Small intestine (tissue), 7 donors: ENCODE measurements around the gene SSH3. TPM values are rescaled to one million over a fixed set of nuclear protein-coding genes. Genes with fewer than 3 reads are reported as not detected.

Experiments
- DNase-seq, 2 donors: peaks; one replicate each; pipeline versions ENCODE4 v3.0.0 to v3.0.0-alpha.2; 2013
- FAIRE-seq: peaks from 2 replicates; lab custom pipeline; 2012; peaks lifted over from hg19 to GRCh38; lab: Jason Lieb, UNC
- H3K27ac ChIP-seq, 3 donors: one replicate each; pipeline ENCODE4 v1.5.1; 2013; ENCODE audit warnings: low read length in 2 of 3, mild to moderate bottlenecking in 2 of 3, control low read depth in 1 of 3, inconsistent platforms in 1 of 3, low read depth in 1 of 3, moderate library complexity in 1 of 3
- H3K27me3 ChIP-seq, 3 donors: one replicate each; pipeline ENCODE4 v1.6.1; 2013; ENCODE audit warnings: low read length in 3 of 3, inconsistent platforms in 1 of 3; ENCODE audit not compliant: control insufficient read depth in 3 of 3, insufficient read depth in 3 of 3
- H3K36me3 ChIP-seq, 3 donors: one replicate each; pipeline ENCODE4 v1.6.1; 2013; ENCODE audit warnings: low read length in 3 of 3, inconsistent platforms in 1 of 3, low read depth in 1 of 3, mild to moderate bottlenecking in 1 of 3, moderate library complexity in 1 of 3; ENCODE audit not compliant: control insufficient read depth in 3 of 3, insufficient read depth in 2 of 3
- H3K4me1 ChIP-seq, 3 donors: one replicate each; pipeline ENCODE4 v1.6.1; 2013; ENCODE audit warnings: low read length in 2 of 3, inconsistent platforms in 1 of 3, low read depth in 1 of 3, mild to moderate bottlenecking in 1 of 3, moderate library complexity in 1 of 3; ENCODE audit not compliant: control insufficient read depth in 3 of 3, insufficient read depth in 2 of 3
- H3K4me3 ChIP-seq, 3 donors: one replicate each; pipeline ENCODE4 v1.5.1; 2013; ENCODE audit warnings: low read length in 3 of 3, control low read depth in 1 of 3, inconsistent platforms in 1 of 3, low read depth in 1 of 3, mild to moderate bottlenecking in 1 of 3, moderate library complexity in 1 of 3
- H3K9me3 ChIP-seq, 2 donors: one replicate each; pipeline ENCODE4 v1.6.1; 2013; ENCODE audit warnings: low read depth in 1 of 2, low read length in 1 of 2; ENCODE audit not compliant: control insufficient read depth in 2 of 2, insufficient read depth in 1 of 2
- WGBS, 3 donors: extraction: QIAGEN DNeasy Blood & Tissue Kit; methylation state at CpG; one replicate each; pipeline ENCODE4 v1.1.7; 2013; 5-methylcytosine and 5-hydroxymethylcytosine counted together
- polyA plus RNA-seq, 4 donors: library from polyadenylated mRNA; stranded (reverse) in 3 of 4; unstranded in 1 of 4; fragments of 200-250 nt in 3 of 4; fragments of 120-200 nt in 1 of 4; gene quantifications; one replicate each; pipeline versions ENCODE4 v1.2.1 to v1.2.3, GENCODE V29; 2013
- donor health status: healthy with polysubstance abuse.
- donor health status: control.
- donor health status: control.
- donor health status: Bipolar disorder and iron deficiency.
- donor health status: healthy.

SSH3 gene
- polyA plus RNA-seq, 4 donors = 27.5 to 55.2 (median 32.7) TPM

DNA sequence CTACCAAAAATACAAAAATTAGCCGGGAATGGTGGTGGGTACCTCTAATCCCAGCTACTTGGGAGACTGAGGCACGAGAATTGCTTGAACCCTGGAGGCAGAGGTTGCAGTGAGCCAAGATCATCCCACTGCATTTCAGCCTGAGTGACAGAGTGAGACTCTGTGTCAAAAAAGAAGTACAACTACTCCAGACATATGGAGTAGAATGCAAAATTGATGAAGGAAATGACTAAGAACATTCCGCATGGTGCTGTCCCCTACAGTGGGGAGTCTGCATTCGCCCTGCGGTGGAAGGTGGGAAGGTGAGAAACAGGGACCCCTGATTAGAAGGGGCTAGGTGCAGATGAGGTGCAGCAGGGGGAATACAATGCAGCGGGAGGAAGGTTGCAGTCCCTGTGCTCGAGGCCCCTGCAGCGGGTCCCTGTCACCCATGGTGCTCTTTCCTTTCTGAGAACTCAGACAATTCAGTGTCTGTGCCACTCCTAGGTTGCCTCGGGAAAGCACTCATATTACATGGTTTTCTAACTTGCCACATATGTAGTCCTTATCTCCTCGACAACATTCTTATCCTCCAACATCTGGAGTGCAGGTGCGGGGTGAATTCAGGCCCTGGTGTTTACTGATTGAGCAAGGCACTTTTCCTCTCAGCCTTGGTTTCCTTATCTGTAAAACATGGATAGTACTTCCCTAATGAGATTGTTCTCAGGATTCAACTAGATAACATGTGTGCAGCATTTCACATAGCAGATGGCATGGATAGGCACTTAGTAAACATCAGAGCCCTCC, 44.8 kb downstream of the SSH3 start:
- 61 to 69% (median 63%) methylated on average over 11 of the region's 11 CpGs for WGBS, 3 donors
- H3K36me3 ChIP-seq = peaks cover 0 to 19% (median 0%) of the 10 kb centered on the region in 3 donors
- peak overlapping the region in 2 of 3 donors; percentile 3 to 73 for H3K27ac ChIP-seq
- FAIRE-seq (no peak), DNase-seq (peak; percentile 53 to 56)
- peaks cover 0 to 48% (median 6%) of the 10 kb centered on the region in 3 donors for H3K4me1 ChIP-seq
- no peaks in the 10 kb centered on the region for H3K9me3 ChIP-seq
- H3K4me3 ChIP-seq = no peak overlapping the region
- H3K27me3 ChIP-seq = no peaks in the 10 kb centered on the region

DNA sequence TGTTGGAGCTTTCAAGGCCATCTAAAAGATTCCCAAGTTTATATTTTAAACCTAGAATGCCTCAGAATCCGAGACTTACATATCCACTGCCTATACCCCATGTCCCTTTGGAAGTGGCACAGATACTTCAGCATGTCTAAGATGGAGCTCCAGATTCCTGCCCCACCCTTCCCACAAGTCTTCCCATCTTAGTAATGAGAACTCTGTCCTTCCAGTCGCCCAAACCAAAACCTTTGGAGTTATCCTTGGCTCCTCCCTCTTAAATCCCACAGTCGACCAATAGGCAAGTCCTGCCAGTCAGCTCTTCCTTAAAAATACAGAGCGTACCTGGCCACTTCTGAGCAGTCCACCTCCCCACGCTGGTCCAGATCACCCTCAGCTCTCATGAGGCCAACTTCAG, 45.7 kb downstream of the SSH3 start:
- FAIRE-seq = no peak
- H3K4me1 ChIP-seq = peaks cover 0 to 52% (median 6%) of the 10 kb centered on the region in 3 donors
- H3K27me3 ChIP-seq = no peaks in the 10 kb centered on the region
- H3K9me3 ChIP-seq = no peaks in the 10 kb centered on the region
- 68 to 76% (median 69%) methylated on average over 5 of the region's 5 CpGs for WGBS, 3 donors
- H3K4me3 ChIP-seq = no peak overlapping the region
- peaks cover 0 to 19% (median 0%) of the 10 kb centered on the region in 3 donors for H3K36me3 ChIP-seq
- no peak for DNase-seq
- peak overlapping the region in 1 of 3 donors; percentile 21 for H3K27ac ChIP-seq

DNA sequence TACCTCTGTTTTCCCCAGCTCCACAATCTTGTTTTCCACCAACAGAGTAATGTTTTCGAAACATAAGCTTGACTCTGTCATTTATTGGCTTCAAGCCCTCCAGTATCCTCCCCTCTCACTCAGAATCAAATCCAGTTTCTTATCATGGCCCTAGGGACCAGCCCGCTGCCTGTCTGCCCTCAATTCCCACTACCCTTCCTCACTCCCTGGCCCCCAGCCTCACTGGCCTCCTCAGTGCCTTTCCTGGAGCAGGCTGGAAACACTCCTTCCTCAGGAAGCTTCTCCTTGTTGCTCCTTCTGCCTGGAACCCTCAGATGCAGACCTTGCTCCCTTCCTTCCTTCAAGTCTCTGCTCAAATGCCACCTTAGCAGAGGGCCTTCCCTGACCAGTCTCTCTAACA, 46.1 kb downstream of the SSH3 start:
- DNase-seq (no peak), FAIRE-seq (no peak)
- WGBS, 3 donors = 89 to 98% (median 93%) methylated on average over 2 of the region's 2 CpGs
- Histone ChIP-seq H3K4me1 (peaks cover 0 to 56% (median 6%) of the 10 kb centered on the region in 3 donors), H3K9me3 (no peaks in the 10 kb centered on the region), H3K4me3 (no peak overlapping the region), H3K27me3 (no peaks in the 10 kb centered on the region), H3K36me3 (peaks cover 0 to 19% (median 0%) of the 10 kb centered on the region in 3 donors), H3K27ac (no peak overlapping the region)

DNA sequence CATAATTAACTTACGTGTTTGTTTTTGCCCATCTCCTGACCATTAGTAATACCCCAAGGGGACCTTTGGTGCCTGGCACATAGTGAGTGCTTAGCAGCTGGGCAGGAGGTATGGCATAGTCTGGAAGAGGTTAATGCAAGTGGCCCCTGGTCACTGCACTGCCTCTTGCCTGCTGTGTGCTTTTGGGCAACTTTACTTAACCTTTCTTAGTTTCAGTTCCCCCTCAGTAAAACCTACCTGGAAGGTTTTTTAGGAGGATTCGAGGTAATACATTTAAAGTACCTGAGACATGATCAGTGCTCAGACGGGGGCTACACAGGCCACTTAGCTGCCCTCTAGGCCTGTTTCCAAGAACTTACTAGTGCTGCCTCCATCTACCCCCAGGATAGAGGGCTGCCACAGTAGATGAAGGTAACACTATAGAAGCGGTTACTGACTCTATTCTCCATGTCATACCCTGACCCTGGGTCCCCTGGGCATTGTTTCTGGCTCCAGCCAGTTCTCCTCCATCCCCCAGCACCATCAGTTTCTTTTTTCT, 46.7 kb downstream of the SSH3 start:
- Histone ChIP-seq H3K4me3 (no peak overlapping the region), H3K4me1 (peaks cover 0 to 59% (median 6%) of the 10 kb centered on the region in 3 donors), H3K27me3 (no peaks in the 10 kb centered on the region), H3K36me3 (peaks cover 0 to 19% (median 0%) of the 10 kb centered on the region in 3 donors), H3K9me3 (no peaks in the 10 kb centered on the region), H3K27ac (no peak overlapping the region)
- WGBS, 3 donors = 82 to 92% (median 91%) methylated on average over 4 of the region's 4 CpGs
- FAIRE-seq (no peak), DNase-seq (no peak)

DNA sequence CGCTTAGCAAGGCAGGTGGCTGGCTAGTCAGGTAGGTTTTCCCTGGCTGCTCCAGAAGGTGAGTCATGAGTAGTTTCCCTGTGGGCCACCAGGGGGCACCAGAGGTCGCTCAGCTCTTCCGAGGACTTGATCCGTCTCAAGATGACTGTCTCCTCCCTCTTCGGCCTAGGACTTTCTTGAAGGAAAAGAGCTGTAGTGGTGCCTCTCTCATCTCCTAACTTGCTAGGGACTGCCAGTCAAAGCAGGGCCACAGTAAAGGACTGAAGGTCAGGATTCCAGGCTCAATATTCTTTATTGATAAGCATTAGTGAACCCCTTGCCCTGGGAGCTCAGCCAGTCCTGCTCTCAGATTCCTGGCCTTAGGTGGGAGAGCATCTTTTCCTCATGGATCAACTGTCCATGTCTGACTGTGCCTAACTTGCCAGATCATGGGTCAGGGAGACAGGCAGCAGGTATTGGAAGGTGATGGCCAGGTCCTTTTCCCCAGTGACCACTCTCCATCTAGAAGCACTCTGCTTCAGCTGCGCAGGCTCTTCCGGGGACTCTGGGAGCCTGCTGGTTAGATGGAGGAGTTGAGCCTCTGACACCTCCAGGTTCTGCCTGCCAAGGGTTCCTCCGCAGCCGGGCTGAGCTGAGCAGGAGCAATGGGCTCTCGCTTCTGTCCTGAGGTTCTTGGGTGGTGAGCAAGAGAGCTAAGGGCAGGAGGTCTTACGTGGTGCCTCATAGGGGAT, 48.1 kb downstream of the SSH3 start:
- DNase-seq (peak; percentile 86 to 92), FAIRE-seq (no peak)
- Histone ChIP-seq H3K36me3 (peaks cover 0 to 21% (median 0%) of the 10 kb centered on the region in 3 donors), H3K9me3 (no peaks in the 10 kb centered on the region), H3K27me3 (no peaks in the 10 kb centered on the region), H3K27ac (peak overlapping the region; percentile 35 to 77 (median 74)), H3K4me1 (peaks cover 4 to 60% (median 5%) of the 10 kb centered on the region in 3 donors), H3K4me3 (no peak overlapping the region)
- WGBS, 3 donors = 53 to 55% (median 53%) methylated on average over 11 of the region's 11 CpGs

DNA sequence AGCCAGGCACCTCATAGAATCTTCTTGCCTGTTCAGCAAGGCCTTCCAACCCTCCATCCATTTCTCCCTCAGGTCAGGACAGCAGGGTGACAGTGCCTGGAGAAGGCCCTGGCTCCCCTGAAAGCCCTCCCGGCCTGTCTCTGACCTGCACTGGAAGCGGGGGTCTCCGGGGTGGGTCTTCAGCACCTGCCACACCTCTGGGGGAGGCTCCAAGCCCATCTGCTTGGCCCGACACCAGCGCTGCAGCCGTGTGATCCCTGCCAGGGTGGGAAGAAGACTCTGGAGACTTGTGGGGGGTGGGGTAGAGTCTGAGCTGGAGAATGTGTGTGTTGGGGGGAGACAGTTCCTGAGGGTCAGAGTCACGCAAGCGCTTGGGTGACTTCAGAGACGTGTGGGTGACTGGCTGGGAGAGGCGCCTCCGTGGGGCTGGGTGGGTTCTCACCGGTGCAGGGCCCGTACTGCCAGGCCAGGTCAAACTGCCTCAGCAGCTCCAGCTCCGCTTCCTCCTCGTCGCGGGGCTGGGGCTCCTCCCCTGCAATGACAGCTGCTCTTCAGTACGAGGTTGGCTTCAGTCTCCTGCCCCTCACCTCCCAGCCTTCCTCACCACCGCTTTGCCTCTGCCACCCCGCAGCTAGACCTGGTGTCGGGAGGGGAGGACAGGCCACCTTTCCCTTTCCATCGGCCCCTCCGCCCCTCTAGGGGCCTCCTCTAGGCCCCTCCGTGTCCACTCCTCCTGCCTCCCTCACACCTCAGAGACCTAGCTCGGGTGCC, 49.4 kb downstream of the SSH3 start:
- Histone ChIP-seq H3K9me3 (no peaks in the 10 kb centered on the region), H3K4me1 (peaks cover 4 to 69% (median 5%) of the 10 kb centered on the region in 3 donors), H3K27me3 (no peaks in the 10 kb centered on the region), H3K4me3 (peak overlapping the region; percentile 62 to 87 (median 72)), H3K27ac (peak overlapping the region; percentile 99), H3K36me3 (peaks cover 0 to 21% (median 0%) of the 10 kb centered on the region in 3 donors)
- 7 to 12% (median 12%) methylated on average over 22 to 25 of the region's 25 CpGs for WGBS, 3 donors
- FAIRE-seq (no peak), DNase-seq (peak in 1 of 2 donors; percentile 59)

DNA sequence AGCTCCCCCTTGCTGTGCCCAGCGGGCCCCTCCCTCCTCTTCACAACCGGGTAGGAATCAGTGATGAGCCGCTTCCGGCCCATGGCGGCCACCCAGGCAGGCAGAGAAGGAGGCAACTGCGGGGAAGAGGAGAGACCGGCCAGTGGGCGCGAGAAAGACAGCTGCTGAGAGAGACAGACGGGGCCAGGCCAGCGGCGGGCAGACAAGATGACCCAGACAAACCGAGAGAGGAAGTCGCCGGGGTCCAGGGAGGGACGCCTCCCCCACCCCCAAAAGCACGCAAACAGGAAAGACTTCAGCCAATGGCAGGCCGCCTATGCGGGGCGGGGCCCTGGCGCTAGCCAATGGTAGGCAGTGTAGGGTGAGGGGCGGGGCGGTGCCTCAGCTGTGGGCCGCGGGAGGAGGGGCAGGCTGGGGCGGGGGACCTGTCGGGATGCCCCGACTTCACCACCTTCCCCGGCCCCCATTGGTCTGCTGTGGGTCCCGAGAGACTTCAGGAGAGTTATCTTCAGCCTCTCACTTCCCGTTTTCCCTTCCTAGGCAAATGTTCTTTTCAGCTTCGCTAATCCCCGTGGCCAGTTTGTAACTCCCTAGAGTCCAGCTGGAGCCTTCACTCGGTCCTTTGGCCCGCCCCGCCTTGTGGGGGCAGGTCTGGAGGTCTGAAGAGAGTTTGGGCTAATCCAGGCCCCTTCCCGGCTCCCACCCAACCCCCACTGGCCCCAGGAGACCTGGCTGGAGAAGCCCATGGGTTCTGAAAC, 50.2 kb downstream of the SSH3 start, which contains the start of gene POLD4:
TSS of gene POLD4 (minus strand) at position 230 of the 758 bp plus-strand sequence. CDS start at position 83, 147 bp downstream.
- Histone ChIP-seq H3K27ac (peak within 1 kb of the TSS; percentile 99), H3K4me1 (peaks cover 4 to 66% (median 5%) of the 10 kb centered on the region in 3 donors), H3K36me3 (peaks cover 0 to 21% (median 0%) of the 10 kb centered on the region in 3 donors), H3K27me3 (no peaks in the 10 kb centered on the region), H3K9me3 (no peaks in the 10 kb centered on the region), H3K4me3 (peak within 1 kb of the TSS; percentile 62 to 87 (median 72))
- WGBS, 3 donors = 0 to 1% (median 0%) methylated on average over 34 to 37 of the region's 37 CpGs
- FAIRE-seq (no peak), DNase-seq (peak; percentile 96 to 98)
